Melanocyte of skin (primary cell): Measurements from ENCODE around the gene RBM33. TPM values are rescaled to one million over a fixed set of nuclear protein-coding genes. Genes with fewer than 3 reads are reported as not detected.

Experiments used
- total RNA-seq, 2 donors: library from RNA; depleted of rRNA; stranded (reverse); fragments of >200 nt; gene quantifications; 2 replicates each; pipeline ENCODE4 v1.2.3, GENCODE V29; 2012

Gene RBM33
- total RNA-seq: 10 to 100 TPM; 18.6 to 20.6 TPM

DNA sequence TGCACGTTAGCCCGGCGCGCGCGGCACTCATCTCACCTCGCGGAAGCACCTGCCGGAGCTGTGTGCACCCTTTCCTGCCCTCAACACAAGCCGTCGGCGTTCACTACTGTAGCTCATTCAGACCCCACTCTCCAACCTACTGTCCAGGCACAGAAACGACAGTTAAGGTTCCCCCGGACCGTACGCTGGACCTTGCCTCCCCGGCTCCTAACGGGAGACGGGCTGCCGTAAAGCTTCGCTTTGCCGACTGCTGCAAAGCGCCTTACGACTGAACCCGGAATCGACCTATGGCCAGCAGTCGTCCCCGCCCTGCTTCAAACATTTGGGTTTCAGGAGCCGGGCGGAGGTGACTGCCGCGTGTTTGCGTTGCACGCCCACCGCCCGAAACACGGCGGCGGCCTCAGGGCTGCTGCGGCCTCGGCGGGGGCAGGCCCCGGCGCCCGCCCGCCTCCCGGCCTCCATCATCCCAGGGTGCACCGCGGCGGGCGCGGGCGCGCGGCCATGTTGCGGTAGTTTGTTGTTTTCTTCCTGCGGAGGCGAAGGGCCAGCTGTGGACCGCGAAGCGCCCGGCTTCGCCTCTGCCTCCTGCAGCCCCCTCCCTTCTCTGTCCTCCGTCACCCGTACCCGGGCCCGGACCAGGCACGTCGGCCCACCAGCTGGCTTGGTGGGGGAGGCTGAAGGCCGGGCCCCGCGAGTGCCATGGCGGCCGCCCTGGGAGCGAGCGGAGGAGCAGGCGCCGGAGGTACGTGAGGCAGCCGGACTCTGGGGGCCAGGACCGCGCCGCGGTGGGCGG lies at the start of gene RBM33:
Gene RBM33 (plus strand): TSS at position 484 of the 793 bp plus-strand sequence. CDS start 216 bp downstream, at position 700.

GRCh38 chr7:155811895-155812761 lies 167.7 kb downstream of the RBM33 start, which contains the start of gene SHH:
Gene SHH (minus strand): TSS chr7:155812463. CDS start chr7:155812122, 341 bp downstream.

Other genes with a start within 250 kb of the RBM33 start
- 1 to 10 TPM in 1 of 2 donors, under 1 TPM in 1; under 0.01 to 1.0 TPM for gene EN2, start 186.5 kb upstream of the RBM33 start, total RNA-seq
- gene CNPY1, start 98.1 kb upstream of the RBM33 start, total RNA-seq: not detected
- gene SHH, start 167.8 kb downstream of the RBM33 start, total RNA-seq: under 1 TPM in 1 of 2 donors, not detected in 1; under 0.01 TPM